ENCODE data around the gene MATN1.

The MATN1 gene

GRCh38 chr1:30762152-30762929 lies 39.0 kb upstream of the MATN1 start:
- H3K4me3 Mint-ChIP-seq: peak overlapping the region; percentile 33
- H3K36me3 Mint-ChIP-seq: peaks cover 1% of the 10 kb centered on the region
- DNase-seq (ENCODE audit: low spot score in 2 of 2): peak in 1 of 2 donors; percentile 43
- peaks cover 46% of the 10 kb centered on the region for H3K4me1 Mint-ChIP-seq
- peak; percentile 68 for ATAC-seq (ENCODE audit: low read depth)
- no peaks in the 10 kb centered on the region for H3K9me3 Mint-ChIP-seq
- peak overlapping the region; percentile 94 for H3K27ac Mint-ChIP-seq
- no peaks in the 10 kb centered on the region for H3K27me3 Mint-ChIP-seq

- Mint-ChIP-seq H3K27ac (peak overlapping the region; percentile 94), H3K9me3 (no peaks in the 10 kb centered on the region), H3K27me3 (no peaks in the 10 kb centered on the region), H3K4me1 (peaks cover 48% of the 10 kb centered on the region), H3K4me3 (peak overlapping the region; percentile 66), H3K36me3 (peaks cover 5% of the 10 kb centered on the region)
- DNase-seq (ENCODE audit: low spot score in 2 of 2) (no peak), ATAC-seq (ENCODE audit: low read depth) (no peak)
These were observed 38.2 kb upstream of the MATN1 start for GRCh38 chr1:30761381-30762151.

- DNase-seq (ENCODE audit: low spot score in 2 of 2): no peak
- ATAC-seq (ENCODE audit: low read depth): no peak
- H3K4me3 Mint-ChIP-seq: peak overlapping the region; percentile 66
These were observed 37.4 kb upstream of the MATN1 start for GRCh38 chr1:30760596-30761324.

GRCh38 chr1:30759718-30760281 lies 36.4 kb upstream of the MATN1 start:
- peak; percentile 39 to 51 for DNase-seq (ENCODE audit: low spot score in 2 of 2)
- ATAC-seq (ENCODE audit: low read depth): peak; percentile 12

More at GRCh38 chr1:30760596-30761324, 37.4 kb upstream of the MATN1 start:
- H3K9me3 Mint-ChIP-seq: no peaks in the 10 kb centered on the region
- peaks cover 6% of the 10 kb centered on the region for H3K36me3 Mint-ChIP-seq
- no peaks in the 10 kb centered on the region for H3K27me3 Mint-ChIP-seq
- H3K4me1 Mint-ChIP-seq: peaks cover 50% of the 10 kb centered on the region
- H3K27ac Mint-ChIP-seq: peak overlapping the region; percentile 94

GRCh38 chr1:30758785-30759380 lies 35.5 kb upstream of the MATN1 start:
- Mint-ChIP-seq H3K4me3 (peak overlapping the region; percentile 99), H3K36me3 (peaks cover 13% of the 10 kb centered on the region), H3K4me1 (peaks cover 62% of the 10 kb centered on the region), H3K9me3 (no peaks in the 10 kb centered on the region), H3K27ac (peak overlapping the region; percentile 97), H3K27me3 (no peaks in the 10 kb centered on the region)
- ATAC-seq (ENCODE audit: low read depth) (no peak), DNase-seq (ENCODE audit: low spot score in 2 of 2) (no peak)

More at GRCh38 chr1:30759718-30760281, 36.4 kb upstream of the MATN1 start:
- H3K4me1 Mint-ChIP-seq: peaks cover 58% of the 10 kb centered on the region
- no peaks in the 10 kb centered on the region for H3K9me3 Mint-ChIP-seq
- H3K36me3 Mint-ChIP-seq: peaks cover 13% of the 10 kb centered on the region
- no peaks in the 10 kb centered on the region for H3K27me3 Mint-ChIP-seq
- H3K27ac Mint-ChIP-seq: peak overlapping the region; percentile 94
- H3K4me3 Mint-ChIP-seq: peak overlapping the region; percentile 66

GRCh38 chr1:30758121-30758688 lies 34.8 kb upstream of the MATN1 start:
- Mint-ChIP-seq H3K9me3 (no peaks in the 10 kb centered on the region), H3K27ac (peak overlapping the region; percentile 97), H3K4me3 (peak overlapping the region; percentile 99), H3K27me3 (no peaks in the 10 kb centered on the region), H3K4me1 (peaks cover 68% of the 10 kb centered on the region), H3K36me3 (peaks cover 19% of the 10 kb centered on the region)
- ATAC-seq (ENCODE audit: low read depth): no peak
- no peak for DNase-seq (ENCODE audit: low spot score in 2 of 2)

- Mint-ChIP-seq H3K36me3 (peaks cover 20% of the 10 kb centered on the region), H3K27me3 (no peaks in the 10 kb centered on the region), H3K27ac (peak within 1 kb of the TSS; percentile 97), H3K4me3 (peak within 1 kb of the TSS; percentile 99), H3K4me1 (peaks cover 63% of the 10 kb centered on the region), H3K9me3 (no peaks in the 10 kb centered on the region)
- DNase-seq (ENCODE audit: low spot score in 2 of 2) (peak; percentile 57 to 71), ATAC-seq (ENCODE audit: low read depth) (peak; percentile 25)
These were observed 34.2 kb upstream of the MATN1 start, which contains the start of gene LAPTM5 for GRCh38 chr1:30757352-30758120. Gene LAPTM5, minus strand, starts transcription at chr1:30757774. Its CDS starts 29 bp downstream, at chr1:30757745.

GRCh38 chr1:30756545-30757351 lies 33.4 kb upstream of the MATN1 start:
- peaks cover 65% of the 10 kb centered on the region for H3K4me1 Mint-ChIP-seq
- H3K36me3 Mint-ChIP-seq: peaks cover 24% of the 10 kb centered on the region
- no peaks in the 10 kb centered on the region for H3K9me3 Mint-ChIP-seq
- H3K27me3 Mint-ChIP-seq: no peaks in the 10 kb centered on the region
- H3K4me3 Mint-ChIP-seq: peak overlapping the region; percentile 99
- ATAC-seq (ENCODE audit: low read depth) (peak; percentile 34), DNase-seq (ENCODE audit: low spot score in 2 of 2) (peak; percentile 62 to 65)
- peak overlapping the region; percentile 97 for H3K27ac Mint-ChIP-seq

- Mint-ChIP-seq H3K9me3 (no peaks in the 10 kb centered on the region), H3K4me1 (peaks cover 64% of the 10 kb centered on the region), H3K4me3 (peak overlapping the region; percentile 99), H3K36me3 (peaks cover 24% of the 10 kb centered on the region), H3K27ac (peak overlapping the region; percentile 97), H3K27me3 (no peaks in the 10 kb centered on the region)
- ATAC-seq (ENCODE audit: low read depth) (no peak), DNase-seq (ENCODE audit: low spot score in 2 of 2) (no peak)
These were observed 32.8 kb upstream of the MATN1 start for GRCh38 chr1:30756206-30756544.

- H3K4me1 Mint-ChIP-seq: peaks cover 61% of the 10 kb centered on the region
- ATAC-seq (ENCODE audit: low read depth) (no peak), DNase-seq (ENCODE audit: low spot score in 2 of 2) (no peak)
- H3K4me3 Mint-ChIP-seq: peak overlapping the region; percentile 99
- no peaks in the 10 kb centered on the region for H3K9me3 Mint-ChIP-seq
- peak overlapping the region; percentile 97 for H3K27ac Mint-ChIP-seq
- H3K36me3 Mint-ChIP-seq: peaks cover 24% of the 10 kb centered on the region
- H3K27me3 Mint-ChIP-seq: no peaks in the 10 kb centered on the region
These were observed 32.4 kb upstream of the MATN1 start for GRCh38 chr1:30755746-30756145.

GRCh38 chr1:30755334-30755733 lies 31.9 kb upstream of the MATN1 start:
- DNase-seq (ENCODE audit: low spot score in 2 of 2) (no peak), ATAC-seq (ENCODE audit: low read depth) (no peak)
- Mint-ChIP-seq H3K4me3 (peak overlapping the region; percentile 99), H3K9me3 (no peaks in the 10 kb centered on the region), H3K27ac (peak overlapping the region; percentile 97), H3K36me3 (peaks cover 24% of the 10 kb centered on the region), H3K4me1 (peaks cover 62% of the 10 kb centered on the region), H3K27me3 (no peaks in the 10 kb centered on the region)

GRCh38 chr1:30754684-30755171 lies 31.3 kb upstream of the MATN1 start:
- DNase-seq (ENCODE audit: low spot score in 2 of 2) (peak; percentile 75 to 86), ATAC-seq (ENCODE audit: low read depth) (peak; percentile 62)
- no peaks in the 10 kb centered on the region for H3K9me3 Mint-ChIP-seq
- peaks cover 62% of the 10 kb centered on the region for H3K4me1 Mint-ChIP-seq
- peaks cover 24% of the 10 kb centered on the region for H3K36me3 Mint-ChIP-seq
- H3K27me3 Mint-ChIP-seq: no peaks in the 10 kb centered on the region
- H3K4me3 Mint-ChIP-seq: peak overlapping the region; percentile 99
- peak overlapping the region; percentile 97 for H3K27ac Mint-ChIP-seq
